DMS53 treated with DMSO at 0.1 percent for 48 hours (cell line): Measurements from ENCODE around the gene CLDN7.

Source experiments
- DNase-seq: peaks from one replicate; lab custom pipeline; 2025; ENCODE audit not compliant: unreplicated experiment; lab: John Stamatoyannopoulos, UW

The CLDN7 gene

GRCh38 chr17:7262192-7262934, at the start of gene CLDN7:
CLDN7 (minus strand) TSS chr17:7262478; CDS start chr17:7262043, 435 bp downstream.
- DNase-seq, result peak; percentile 95

- no peak for DNase-seq
These were observed 48.9 kb upstream of the CLDN7 start for GRCh38 chr17:7311110-7311705.

- DNase-seq, result no peak
These were observed 47.4 kb upstream of the CLDN7 start for GRCh38 chr17:7309628-7310027.

GRCh38 chr17:7308625-7309433, 46.6 kb upstream of the CLDN7 start:
- DNase-seq, result peak; percentile 69

- no peak for DNase-seq
These were observed 45.7 kb upstream of the CLDN7 start for GRCh38 chr17:7307686-7308624.

GRCh38 chr17:7306911-7307685, 44.8 kb upstream of the CLDN7 start, which contains the start of gene EIF5A:
EIF5A (plus strand) TSS chr17:7307628; CDS start chr17:7309636, 2,008 bp downstream.
- DNase-seq, result peak; percentile 100

- DNase-seq, result no peak
These were observed 41.9 kb upstream of the CLDN7 start for GRCh38 chr17:7304179-7304578.

- peak; percentile 83 for DNase-seq
These were observed 34.0 kb upstream of the CLDN7 start for GRCh38 chr17:7296189-7296861.

GRCh38 chr17:7295230-7296180, 33.2 kb upstream of the CLDN7 start:
- no peak for DNase-seq

- DNase-seq, result peak; percentile 94
These were observed 32.4 kb upstream of the CLDN7 start, which contains the start of gene YBX2 for GRCh38 chr17:7294614-7295153. YBX2 (minus strand) TSS chr17:7294639; CDS start chr17:7294500, 139 bp downstream.

GRCh38 chr17:7293816-7294613, 31.7 kb upstream of the CLDN7 start:
- DNase-seq, result peak; percentile 21

- no peak for DNase-seq
These were observed 30.9 kb upstream of the CLDN7 start for GRCh38 chr17:7293159-7293558.

- no peak for DNase-seq
These were observed 30.5 kb upstream of the CLDN7 start for GRCh38 chr17:7292729-7293128.

- no peak for DNase-seq
These were observed 29.9 kb upstream of the CLDN7 start for GRCh38 chr17:7292194-7292593.

- no peak for DNase-seq
These were observed 28.4 kb upstream of the CLDN7 start for GRCh38 chr17:7290685-7291084.

GRCh38 chr17:7290166-7290565, 27.9 kb upstream of the CLDN7 start:
- no peak for DNase-seq
